HUES6 (cell line): ENCODE results near the gene RSAD1.
A peak's percentile ranks its signal among the peaks of the same experiment; 100 is the strongest.

Experiments used
- H3K27ac ChIP-seq: 2 replicates; pipeline ENCODE4 v1.7.0; 2013; ENCODE audit warnings: low read depth, mild to moderate bottlenecking, low read length, inconsistent platforms
- H3K27me3 ChIP-seq: 2 replicates; pipeline ENCODE4 v1.6.1; 2013; ENCODE audit warnings: low read length; ENCODE audit not compliant: control insufficient read depth, insufficient read depth
- H3K36me3 ChIP-seq: 2 replicates; pipeline ENCODE4 v1.6.1; 2013; ENCODE audit warnings: low read length; ENCODE audit not compliant: control insufficient read depth, insufficient read depth
- H3K4me1 ChIP-seq: 2 replicates; pipeline ENCODE4 v1.6.1; 2013; ENCODE audit warnings: low read length; ENCODE audit not compliant: control insufficient read depth, insufficient read depth
- H3K4me3 ChIP-seq: 2 replicates; pipeline ENCODE4 v1.5.1; 2013; ENCODE audit warnings: low read depth, low read length
- H3K9ac ChIP-seq: one replicate; pipeline ENCODE4 v1.6.1; 2013; ENCODE audit warnings: mild to moderate bottlenecking, low read length
- H3K9me3 ChIP-seq: 2 replicates; pipeline ENCODE4 v1.6.1; 2013; ENCODE audit warnings: low read depth, low read length; ENCODE audit not compliant: control insufficient read depth, insufficient read depth

The RSAD1 gene

DNA sequence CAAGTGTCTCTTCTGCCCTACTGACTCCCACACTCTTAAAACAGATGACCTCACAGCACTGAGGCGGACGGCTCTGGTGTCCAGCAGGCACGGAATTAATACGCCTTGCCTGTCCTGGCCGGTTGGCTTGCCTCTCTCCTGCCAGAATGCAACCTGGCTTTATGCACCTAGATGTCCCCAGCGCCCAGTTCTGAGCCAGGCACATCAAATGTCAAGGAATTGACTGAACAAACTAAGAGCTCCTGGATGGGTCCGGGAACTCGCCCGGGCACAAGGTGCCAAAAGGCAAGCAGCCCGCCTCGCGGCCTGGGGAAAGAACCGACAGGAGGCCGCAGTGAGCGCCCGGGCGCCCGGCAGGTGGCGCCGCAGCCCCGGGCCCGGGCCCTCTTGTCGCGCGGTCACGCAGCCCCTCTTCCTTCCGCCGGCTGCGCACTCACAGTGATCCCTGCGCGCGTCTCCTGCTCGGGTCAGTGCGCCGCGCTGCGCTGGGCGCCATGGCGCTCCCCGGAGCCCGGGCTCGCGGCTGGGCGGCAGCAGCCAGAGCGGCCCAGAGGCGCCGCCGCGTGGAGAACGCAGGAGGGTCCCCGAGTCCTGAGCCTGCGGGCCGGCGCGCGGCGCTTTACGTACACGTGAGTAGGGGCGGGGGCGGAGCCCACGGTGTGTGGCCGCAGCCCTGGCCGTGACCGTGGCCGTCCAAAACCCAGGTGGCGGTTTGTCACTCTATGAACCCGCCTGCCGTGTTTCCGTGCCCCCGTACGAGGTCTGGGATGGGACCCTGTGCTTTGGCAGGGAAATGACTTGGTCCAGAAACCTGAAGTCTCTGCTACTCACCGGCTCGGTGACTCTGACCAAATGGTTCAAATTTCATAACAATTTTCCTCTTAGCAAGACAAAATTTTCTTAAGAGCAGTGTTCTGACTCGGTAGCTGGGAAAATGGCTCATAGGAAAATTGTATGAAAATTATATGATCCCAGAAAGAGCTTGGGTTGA is at the start of gene RSAD1:
Gene RSAD1 (plus strand): TSS at position 470 of the 991 bp plus-strand sequence. CDS start 25 bp downstream, at position 495.
- Histone ChIP-seq H3K4me1 (peaks cover 11% of the 10 kb centered on the region), H3K9me3 (no peaks in the 10 kb centered on the region), H3K27me3 (peaks cover 12% of the 10 kb centered on the region), H3K4me3 (peak within 1 kb of the TSS; percentile 93), H3K36me3 (peaks cover 15% of the 10 kb centered on the region), H3K9ac (peak within 1 kb of the TSS; percentile 74), H3K27ac (0 out of 2 replicates have a peak within 1 kb of the TSS, but pooled peaks have one; percentile 9)

DNA sequence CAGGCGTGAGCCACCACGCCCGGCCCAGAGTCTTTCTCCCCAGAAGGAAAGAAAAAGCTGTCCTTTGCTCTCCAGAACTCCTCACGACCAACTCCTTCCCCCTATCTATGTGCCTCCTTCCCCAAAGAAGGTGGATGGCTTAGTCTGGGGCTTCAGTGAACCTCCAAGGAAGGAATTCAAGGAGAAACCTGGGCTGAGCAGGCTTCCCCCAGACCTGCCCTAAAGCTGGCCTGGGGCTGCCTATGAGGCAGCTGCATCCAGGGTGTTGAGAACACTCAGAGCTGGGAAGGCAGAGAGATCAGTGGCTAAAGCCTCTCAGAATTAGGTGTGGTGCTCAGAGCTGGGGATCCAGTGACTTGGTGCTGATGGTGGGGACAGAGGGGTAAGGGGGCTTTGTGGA is 48.9 kb upstream of the RSAD1 start:
- no peak overlapping the region for H3K27ac ChIP-seq
- H3K4me1 ChIP-seq: peaks cover 22% of the 10 kb centered on the region
- peaks cover 7% of the 10 kb centered on the region for H3K27me3 ChIP-seq
- H3K4me3 ChIP-seq: no peak overlapping the region
- no peak overlapping the region for H3K9ac ChIP-seq
- H3K9me3 ChIP-seq: no peaks in the 10 kb centered on the region
- peaks cover 3% of the 10 kb centered on the region; the same call in 1 of the 2 replicates for H3K36me3 ChIP-seq

- no peak overlapping the region for H3K9ac ChIP-seq
- no peaks in the 10 kb centered on the region for H3K27me3 ChIP-seq
- no peak overlapping the region for H3K4me3 ChIP-seq
- no peaks in the 10 kb centered on the region for H3K9me3 ChIP-seq
- no peak overlapping the region for H3K27ac ChIP-seq
- peaks cover 3% of the 10 kb centered on the region; the same call in 1 of the 2 replicates for H3K36me3 ChIP-seq
- peaks cover 14% of the 10 kb centered on the region for H3K4me1 ChIP-seq
These were observed 47.6 kb upstream of the RSAD1 start for GRCh38 chr17:50430821-50431618.

GRCh38 chr17:50432125-50432762 is 46.4 kb upstream of the RSAD1 start:
- Histone ChIP-seq H3K27me3 (no peaks in the 10 kb centered on the region), H3K9me3 (no peaks in the 10 kb centered on the region), H3K4me1 (peaks cover 6% of the 10 kb centered on the region), H3K36me3 (peaks cover 3% of the 10 kb centered on the region; the same call in 1 of the 2 replicates), H3K27ac (no peak overlapping the region), H3K9ac (no peak overlapping the region), H3K4me3 (no peak overlapping the region)

DNA sequence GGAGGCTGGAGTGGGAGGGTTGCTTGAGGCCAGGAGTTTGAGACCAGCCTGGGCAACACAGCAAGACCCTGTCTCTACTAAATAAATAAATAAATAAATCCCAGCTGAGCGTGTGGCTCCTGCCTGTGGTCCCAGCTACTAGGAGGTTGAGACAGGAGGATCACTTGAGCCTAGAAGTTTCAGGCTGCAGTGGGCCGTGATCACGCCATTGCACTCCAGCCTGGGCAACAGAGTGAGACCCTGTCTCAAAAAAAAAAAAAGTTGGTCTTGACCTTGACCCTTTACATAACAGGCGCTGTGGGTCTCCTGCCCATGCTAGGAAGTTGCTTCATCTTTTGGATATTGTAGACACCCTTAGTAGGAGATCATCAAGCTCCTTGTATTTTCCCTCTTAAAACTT is 41.3 kb upstream of the RSAD1 start:
- H3K9me3 ChIP-seq: no peaks in the 10 kb centered on the region
- H3K27me3 ChIP-seq: no peaks in the 10 kb centered on the region
- H3K27ac ChIP-seq: no peak overlapping the region
- no peaks in the 10 kb centered on the region for H3K36me3 ChIP-seq
- H3K4me1 ChIP-seq: no peaks in the 10 kb centered on the region; the same call in 1 of the 2 replicates
- H3K4me3 ChIP-seq: no peak overlapping the region
- H3K9ac ChIP-seq: no peak overlapping the region

- Histone ChIP-seq H3K9ac (no peak overlapping the region), H3K27me3 (no peaks in the 10 kb centered on the region), H3K4me1 (no peaks in the 10 kb centered on the region; the same call in 1 of the 2 replicates), H3K27ac (no peak overlapping the region), H3K9me3 (no peaks in the 10 kb centered on the region), H3K4me3 (no peak overlapping the region), H3K36me3 (no peaks in the 10 kb centered on the region)
These were observed 39.7 kb upstream of the RSAD1 start for GRCh38 chr17:50439008-50439407.

DNA sequence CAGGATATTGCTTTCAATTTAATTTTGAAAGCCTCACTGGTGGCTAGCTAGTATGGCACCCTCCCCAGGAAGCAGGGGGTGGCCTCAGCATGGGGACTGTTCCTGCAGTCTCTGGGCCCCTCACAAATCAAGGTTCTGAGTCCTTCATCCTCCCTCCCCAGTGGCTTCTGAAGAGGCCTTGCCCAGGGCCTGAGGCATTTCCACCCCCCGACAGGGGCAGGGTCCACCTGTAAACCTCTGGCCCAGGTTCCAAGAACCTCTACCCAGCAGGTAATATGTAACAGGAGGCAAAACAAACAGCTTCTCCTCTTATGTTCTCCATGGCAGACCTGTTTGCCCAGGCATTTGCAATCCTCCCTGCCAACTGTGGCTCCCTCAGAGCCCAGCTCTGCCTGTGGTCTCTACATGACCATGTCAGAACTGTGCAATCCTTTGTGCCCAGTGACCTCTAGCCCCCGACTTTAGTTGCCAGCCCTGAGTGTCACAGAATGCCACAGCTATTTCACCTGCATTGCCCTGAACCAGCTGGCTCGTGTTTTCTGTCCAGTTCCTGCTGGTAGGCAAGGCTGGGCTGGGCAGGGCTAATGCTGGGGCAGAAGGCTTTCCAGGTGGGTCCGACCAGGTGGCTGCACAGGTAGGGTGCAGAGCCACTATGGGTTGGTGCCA is 38.4 kb upstream of the RSAD1 start:
- Histone ChIP-seq H3K9me3 (no peaks in the 10 kb centered on the region), H3K9ac (no peak overlapping the region), H3K27ac (no peak overlapping the region), H3K27me3 (no peaks in the 10 kb centered on the region), H3K4me1 (no peaks in the 10 kb centered on the region; the same call in 1 of the 2 replicates), H3K4me3 (no peak overlapping the region), H3K36me3 (no peaks in the 10 kb centered on the region)

DNA sequence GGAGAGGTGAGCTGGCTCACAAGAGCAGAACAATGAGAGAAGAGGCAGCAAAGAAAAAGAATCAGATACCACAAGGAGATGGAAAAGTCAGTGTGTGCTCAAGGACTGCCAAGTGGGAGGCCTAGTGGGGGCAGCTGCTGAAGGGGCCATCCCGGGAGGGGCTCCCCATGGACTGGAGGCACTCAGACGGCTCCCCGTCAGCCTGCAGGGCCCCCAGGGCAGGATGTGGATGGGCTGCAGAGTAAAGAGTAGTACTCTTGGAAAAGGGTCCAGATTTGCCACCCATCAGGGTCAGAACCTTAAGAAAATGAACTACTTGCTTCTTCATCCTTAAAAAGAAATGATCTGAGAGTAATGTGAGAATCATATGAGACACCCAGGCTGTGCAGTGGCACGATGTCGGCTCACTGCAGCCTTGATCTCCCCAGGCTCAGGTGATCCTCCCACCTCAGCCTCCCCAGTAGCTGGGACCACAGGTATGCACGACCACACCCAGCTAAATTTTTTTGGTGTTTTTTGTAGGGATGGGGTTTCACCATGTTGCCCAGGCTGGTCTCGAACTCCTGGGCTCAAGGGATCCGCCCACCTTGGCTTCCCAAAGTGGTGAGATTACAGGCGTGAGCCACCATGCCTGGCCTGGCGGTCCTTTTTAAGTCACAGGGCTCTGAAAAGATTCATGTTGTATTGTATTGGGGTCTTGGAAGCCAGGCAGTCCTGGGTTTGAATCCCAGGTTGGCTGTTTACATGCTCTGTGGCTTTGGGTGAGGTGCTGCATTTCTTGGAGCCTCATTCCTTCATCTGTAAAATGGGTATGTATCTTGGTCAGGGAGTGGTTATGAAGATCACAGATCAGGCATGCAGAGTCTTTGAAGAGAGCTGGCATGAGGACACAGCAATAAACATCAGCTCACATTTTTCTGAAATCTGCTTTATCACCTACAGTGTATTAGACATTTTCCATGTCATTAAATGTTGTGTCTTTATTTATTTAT is 37.5 kb upstream of the RSAD1 start:
- Histone ChIP-seq H3K4me1 (no peaks in the 10 kb centered on the region; the same call in 1 of the 2 replicates), H3K4me3 (no peak overlapping the region), H3K27ac (no peak overlapping the region), H3K9me3 (no peaks in the 10 kb centered on the region), H3K27me3 (no peaks in the 10 kb centered on the region), H3K9ac (no peak overlapping the region), H3K36me3 (no peaks in the 10 kb centered on the region)

DNA sequence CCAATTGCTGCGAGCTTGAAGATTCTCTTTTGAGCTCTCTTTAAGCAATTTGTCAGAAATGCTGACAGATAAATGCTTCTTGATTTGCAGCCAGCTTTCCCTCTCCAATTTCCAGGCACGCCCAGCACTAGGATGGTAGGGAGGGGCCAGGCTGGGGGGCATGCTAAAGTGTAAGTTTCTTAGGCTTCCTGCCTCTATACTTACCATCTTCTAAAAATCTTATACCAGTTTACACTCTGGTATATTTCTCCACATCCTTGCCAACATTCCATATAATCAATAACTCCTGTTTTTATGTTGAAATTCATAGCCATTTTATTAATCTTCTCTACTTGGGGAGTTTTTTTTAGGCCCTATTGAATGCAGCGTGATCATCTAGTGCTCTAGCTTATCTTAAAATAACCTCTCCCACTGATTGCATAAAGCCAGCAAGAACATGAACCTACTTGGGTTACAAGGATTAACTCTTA is 35.1 kb upstream of the RSAD1 start:
- Histone ChIP-seq H3K4me3 (no peak overlapping the region), H3K27me3 (no peaks in the 10 kb centered on the region), H3K4me1 (no peaks in the 10 kb centered on the region; the same call in 1 of the 2 replicates), H3K27ac (no peak overlapping the region), H3K9ac (no peak overlapping the region), H3K9me3 (no peaks in the 10 kb centered on the region), H3K36me3 (no peaks in the 10 kb centered on the region)
